NCI-H82 (cell line): Measurements from ENCODE around the gene DNAL4.
A peak's percentile ranks its signal among the peaks of the same experiment; 100 is the strongest.

Experiments used
- DNase-seq: peaks from one replicate; lab custom pipeline; 2025; lab: John Stamatoyannopoulos, UW

Gene DNAL4

DNA sequence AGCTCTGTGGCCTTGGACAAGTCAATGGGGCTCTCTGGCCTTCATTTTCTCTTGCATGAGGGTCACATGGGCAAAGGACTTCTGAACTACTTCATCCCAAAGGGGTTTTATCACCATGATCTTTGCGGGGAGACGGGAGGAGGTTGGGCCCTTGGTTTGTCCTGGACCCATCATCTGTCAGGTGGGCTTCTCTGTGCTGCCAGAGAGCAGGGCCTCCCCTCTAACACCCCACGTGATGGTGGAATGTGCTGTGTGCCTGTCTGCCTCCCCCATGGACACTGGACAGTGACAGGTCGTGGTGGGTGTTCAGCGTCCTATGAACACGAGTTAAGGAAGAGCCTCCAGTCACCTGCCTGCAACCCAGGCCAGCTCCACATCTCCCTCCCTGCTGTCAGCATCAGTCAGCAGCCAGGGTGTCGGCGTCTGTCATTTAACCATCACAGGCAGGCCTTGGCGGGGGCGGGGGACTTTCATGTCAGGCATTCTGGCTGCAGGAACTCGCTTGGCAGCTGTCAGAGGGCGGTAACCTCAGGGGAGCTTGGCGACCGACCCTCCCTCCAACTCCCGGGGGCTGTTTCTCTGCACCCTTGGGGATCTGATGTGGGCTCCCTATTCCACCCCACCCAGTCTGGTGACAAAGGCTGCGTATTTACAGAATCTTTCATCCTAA, 35.5 kb downstream of the DNAL4 start:
- DNase-seq, result peak; percentile 61

DNA sequence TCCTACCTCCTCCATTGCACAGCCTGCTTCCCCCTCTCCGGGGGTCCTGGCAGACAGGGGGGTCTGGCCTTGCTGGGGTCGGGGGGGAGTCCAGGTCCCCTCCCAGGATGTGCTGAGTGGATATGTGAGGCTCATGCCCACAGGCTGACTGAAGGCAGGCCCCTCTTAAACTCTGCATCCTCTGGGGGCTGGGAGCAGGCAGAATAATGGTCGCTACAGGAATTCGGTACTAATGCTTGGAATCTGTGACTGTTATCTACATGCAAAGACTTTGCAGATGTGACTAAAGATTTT, 36.5 kb downstream of the DNAL4 start:
- no peak for DNase-seq

DNA sequence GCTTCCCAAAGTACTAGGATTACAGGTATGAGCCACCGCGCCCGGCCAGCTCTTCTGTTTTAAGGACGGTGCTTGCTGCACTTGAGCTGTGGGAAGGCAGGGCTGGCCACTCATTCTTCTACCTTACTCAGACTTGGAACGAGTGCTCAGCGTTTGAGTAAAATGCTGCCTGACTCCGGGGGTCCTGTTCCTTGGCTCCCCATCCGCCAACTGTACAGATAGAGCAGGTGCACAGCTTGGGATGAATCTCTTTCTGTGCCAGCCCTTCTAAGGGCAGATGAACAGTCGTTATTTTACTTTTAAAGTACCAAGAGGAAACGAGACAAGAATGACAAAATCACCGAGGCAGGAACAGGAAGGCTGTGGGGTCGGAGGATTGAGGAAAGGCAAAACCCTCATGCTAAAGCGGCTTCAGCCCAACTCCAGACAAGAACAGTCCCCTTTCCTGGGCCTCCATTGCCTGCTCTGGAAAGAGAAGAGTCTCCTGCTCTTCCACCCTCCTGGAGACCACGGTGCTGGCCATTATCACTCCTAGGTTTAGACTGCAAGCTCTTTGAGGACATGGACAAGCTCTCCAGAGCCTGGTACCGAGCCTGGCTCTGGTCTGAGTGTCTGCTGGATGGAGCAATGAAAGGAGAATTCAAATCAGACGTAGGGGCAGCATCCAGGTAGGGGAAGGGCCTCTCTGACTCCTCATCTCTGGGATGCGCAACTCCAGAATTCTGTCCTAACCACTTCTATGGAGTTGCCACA, 37.1 kb downstream of the DNAL4 start:
- DNase-seq, result peak; percentile 7

DNA sequence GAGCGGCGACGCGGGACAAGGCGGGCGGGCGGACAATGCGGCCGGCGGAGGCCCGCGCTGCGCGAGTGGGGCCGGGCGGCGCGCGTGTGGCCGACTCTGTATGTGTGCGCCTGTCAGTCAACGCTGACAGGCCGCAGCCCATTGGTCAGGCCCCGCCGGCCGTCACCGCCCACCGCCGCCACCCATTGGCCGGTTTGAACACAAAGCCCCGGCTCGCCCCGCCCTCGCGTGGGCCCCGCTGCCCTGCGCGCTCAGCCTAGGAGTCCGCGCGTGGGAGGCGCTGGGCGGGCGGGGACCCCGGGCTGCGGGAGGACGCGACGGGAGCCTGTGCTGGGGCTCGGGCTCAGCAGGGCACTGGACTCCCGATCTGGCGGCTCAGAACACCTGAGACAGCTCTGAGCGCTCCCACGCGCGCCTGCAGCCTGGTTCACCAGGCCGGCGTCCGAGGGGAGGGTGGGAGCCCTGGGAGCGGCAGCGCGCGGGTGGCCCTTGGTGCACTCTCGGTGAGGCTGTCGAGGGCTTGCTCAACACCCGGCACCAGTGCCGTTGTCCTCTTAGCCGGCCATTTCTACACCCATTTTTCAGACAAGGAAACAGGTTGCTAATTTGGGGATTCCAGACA, 37.9 kb downstream of the DNAL4 start, which contains the start of gene SUN2:
TSS of gene SUN2 (minus strand) at position 88 of the 622 bp plus-strand sequence. CDS start 3,370 bp downstream, outside the sequence.
- DNase-seq, result peak; percentile 84

DNA sequence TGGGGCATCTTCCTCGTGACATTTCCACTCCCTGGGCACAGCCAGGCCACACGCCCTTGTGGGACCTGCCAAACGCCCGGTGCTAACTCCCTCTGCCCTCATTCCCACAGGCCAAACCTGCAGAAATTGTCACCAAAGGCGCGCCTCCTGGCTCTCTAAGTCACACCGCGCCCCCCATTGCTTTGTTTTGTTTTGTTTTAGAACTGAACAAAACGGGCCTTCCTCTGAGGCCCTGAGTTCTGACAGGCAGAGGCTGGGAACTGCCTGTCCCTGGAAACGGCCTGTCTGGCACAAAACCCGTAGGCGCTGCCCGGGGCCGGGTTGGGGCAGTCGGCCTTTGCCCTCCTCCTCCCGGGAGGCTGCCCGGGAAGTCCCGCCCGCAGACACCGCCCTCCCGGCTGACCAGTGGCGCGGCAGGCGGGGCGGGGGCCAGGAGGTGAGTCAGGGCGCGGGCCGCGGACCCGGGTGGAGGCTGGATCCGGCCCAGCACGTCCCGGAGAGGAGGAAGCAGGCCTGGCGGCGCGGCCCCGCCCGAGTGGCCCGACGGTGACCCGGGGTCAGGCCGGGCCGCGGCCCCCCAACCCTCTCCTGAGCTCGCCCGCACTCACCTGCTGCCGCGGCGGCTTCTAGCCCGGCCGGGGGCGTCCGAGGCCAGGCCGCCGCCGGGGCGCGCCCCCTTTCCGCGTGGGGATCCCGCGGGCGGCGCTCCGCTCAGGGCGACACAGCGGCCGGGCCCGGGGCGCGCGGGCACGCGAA, 38.6 kb downstream of the DNAL4 start:
- no peak for DNase-seq

DNA sequence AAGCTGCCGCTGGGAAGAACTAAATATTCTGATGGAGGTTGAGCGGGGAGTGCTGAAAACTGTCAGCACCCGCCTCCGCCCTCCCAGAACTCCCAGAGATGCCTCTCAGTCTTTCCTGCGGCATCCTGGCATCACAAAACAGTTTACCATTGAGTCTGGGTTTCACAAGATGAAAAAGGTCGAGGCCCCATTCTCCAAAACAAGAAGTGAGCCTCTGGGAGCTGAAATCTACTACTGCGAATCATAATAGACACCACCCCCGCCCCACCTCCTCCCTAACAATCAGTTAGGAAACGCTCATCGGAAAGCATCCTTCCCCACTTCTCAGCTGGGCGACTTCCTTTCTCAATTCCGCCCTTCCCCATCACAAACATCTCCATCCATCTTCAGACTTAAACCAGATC, 39.2 kb downstream of the DNAL4 start:
- no peak for DNase-seq

DNA sequence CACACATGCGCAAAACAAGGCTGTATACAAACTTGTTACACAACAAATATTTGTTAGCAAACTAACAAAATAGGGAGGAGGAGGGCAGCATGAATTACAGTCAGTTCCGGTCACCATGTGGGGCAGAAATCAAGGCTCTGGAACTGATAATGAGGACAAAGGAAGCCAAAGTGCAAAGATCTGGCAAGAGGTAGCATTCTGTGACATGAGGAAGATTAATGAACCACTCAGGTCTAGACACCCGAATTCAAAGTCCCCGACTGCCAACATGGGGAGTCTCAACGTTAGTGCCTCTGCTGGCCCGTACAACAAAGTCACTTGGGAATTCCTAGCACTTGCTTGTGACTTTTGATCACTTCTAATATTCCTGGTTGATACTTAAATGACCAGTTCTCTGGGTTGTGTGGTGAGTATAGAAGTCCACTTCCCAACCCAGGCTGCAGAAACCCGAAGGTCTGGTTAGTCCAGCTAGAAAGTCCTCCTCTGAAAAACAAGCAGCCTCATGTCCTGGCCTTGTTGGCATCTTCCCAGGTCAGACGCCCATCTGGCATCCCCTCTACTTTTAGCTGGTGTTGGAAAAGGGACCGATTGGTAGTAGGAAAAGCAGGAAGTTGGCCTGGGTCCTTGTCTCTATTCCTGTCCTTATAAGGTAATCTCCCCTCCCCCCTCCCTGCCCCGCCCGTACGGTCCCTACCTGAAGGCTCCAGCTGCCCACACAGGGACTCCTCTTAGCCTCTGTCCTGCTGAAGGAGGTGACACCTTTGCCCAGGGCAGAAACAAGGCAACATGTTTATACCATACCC, 39.8 kb downstream of the DNAL4 start:
- DNase-seq, result peak; percentile 29

DNA sequence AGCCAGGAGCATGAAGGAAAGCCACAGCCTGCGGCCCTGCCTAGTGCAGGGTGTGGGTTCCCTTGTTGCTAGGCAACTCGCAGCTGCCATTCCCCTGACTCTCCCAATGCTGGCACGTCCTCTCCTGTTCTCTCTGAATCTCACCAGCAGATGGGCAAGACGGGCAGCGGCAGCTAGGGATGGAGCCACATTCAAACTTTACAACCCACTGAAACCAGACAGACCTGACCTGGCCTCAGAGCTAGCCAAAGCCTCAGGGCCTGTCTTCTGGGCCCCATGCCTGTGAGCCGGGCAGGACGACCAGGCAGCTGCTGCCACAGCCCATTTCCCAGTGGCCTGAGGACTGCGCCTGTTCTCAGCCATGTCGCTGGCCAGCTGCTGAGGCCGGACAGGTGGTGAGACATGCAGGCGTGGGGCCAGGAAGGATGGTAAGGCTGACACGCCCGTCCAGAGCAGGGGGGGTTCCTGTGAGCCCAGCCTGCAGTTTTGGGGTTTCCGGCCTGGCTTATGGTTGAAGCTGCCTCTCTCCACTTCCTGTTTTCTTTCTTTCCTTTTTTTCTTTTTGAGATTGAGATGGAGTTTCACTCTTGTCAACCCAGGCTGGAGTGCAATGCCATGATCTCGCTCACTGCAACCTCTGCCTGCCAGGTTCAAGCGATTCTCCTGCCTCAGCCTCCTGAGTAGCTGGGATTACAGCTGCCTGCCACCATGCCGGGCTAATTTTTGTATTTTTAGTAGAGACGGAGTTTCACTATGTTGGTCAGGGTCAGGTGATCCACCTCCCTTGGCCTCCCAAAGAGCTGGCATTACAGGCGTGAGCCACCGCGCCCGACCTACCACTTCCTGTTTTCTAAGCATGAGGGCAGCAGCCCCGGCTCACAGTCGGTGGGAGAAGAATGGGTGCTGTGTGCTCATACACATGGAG, 42.3 kb downstream of the DNAL4 start:
- DNase-seq, result no peak

DNA sequence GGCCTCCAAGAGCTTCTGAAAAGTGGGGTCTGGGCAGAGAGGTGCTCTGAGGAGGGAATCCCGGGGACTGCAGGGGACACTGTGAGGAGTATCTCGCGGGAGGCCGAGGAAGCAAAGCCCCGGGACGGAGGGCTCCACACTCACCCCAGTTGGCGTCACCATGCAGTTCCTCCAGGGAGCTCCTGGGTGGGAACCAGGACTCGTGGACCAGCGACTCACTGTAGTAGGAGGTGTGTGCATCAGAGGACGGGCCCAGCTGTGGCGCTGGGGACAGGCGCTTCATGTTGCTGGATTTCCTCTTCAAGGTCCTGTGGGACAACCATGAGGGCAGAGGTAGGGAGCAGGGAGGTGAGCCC, 42.9 kb downstream of the DNAL4 start:
- no peak for DNase-seq

DNA sequence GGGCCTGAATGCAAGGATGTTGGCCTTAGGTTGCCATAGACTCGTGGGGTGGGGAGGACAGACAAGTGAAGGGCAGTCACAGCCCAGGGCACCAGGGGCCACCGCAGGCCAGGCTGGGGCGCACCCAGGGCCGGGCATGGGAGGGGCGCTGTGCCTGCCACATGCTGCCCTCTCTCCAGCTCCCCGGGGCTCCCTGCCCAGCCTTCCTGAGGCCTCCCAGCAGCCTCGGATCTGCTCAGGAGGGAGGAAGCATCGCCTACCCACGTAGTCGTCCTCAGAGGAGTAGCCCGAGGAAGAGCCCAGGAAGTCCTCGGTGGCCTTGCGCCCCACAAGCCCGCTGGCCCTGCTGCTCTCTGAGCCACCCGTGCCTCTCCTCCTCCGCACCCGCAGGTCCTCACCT, 43.3 kb downstream of the DNAL4 start:
- no peak for DNase-seq

DNA sequence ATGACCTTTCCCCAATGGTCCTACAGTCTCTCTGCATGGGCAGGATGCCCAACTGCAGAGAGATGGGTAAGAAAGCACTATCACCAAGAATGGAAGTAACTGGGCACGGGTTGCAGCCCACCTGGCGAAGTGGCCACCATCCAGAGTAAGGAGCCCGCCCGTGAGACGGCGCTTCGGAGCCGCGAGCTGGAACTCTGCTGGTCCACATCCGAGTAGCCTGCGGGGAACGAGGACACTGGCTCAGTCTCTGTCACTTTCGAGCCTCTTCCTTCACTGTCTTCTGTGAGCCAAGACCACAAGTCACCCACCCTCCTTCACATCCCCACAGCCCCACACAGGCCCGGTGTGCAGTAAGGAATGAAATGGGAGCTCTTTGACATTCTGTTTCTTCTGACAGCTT, 43.8 kb downstream of the DNAL4 start:
- no peak for DNase-seq

DNA sequence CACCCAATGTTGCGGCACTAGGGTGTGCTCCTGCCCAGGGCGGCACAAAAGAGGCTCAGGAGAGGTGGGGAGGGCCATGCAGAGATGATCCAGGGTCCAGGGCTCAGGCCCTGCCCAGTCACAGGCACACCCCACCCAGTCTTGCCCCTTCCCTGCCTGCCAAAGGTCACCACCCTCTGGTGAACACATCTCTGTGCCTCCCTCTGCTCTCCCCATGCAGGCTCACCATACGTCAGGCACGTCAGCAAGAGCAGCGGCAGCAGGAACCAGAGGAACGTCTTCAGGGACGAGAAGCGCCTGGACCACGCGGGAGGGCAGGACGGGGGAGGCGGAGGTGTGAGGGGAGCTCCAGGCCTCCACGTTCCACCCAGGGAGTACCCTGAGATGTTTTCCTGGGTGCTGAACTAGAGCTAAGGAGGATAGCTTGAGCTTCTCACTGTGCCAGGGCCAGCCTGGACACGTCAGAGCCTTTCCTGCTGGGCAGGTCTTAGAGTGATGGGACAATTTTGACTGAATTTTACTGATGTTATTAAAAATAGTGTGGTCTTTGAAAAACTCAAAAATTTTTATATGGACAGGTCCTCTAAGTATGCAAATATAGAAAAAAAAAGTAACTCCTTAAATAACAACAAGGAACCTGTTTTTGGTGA, 45.3 kb downstream of the DNAL4 start:
- DNase-seq, result no peak

DNA sequence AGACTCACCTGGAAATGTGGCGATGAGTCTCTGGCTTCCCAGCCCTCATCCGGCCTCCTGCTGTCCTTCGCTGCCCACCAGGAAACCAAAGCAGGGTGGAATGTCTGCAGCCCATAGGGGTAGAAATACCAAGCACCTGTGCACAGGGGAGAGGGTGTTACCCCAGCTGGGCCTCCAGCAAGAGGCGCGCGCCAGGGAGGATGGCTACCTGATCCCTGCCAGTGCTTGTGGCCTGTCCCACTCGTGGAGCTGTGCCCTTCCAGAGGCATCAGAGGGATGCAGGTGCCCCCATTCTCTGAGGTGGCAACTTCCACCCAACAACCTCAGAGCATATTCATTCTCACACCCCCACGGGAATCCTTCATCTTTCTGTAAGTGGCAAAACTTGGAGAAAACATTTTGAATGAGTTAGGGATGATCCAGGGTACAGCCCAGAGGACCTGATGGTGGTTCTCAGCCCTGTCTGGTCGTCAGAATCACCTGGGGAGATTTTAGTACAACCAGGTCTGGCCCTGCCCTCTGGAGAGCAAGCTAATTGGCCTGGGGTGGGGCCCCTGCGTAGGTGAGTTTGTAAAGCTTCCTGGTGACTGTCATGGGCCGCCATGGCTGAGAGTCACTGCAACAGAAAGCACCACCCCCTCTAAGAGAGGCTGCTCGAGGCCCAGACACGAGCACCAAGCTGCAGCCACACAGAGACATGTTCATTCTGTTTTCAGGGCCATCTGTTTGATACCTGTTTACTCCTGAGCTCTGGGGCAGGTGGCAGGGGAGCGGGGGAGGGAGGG, 48.1 kb downstream of the DNAL4 start:
- no peak for DNase-seq

DNA sequence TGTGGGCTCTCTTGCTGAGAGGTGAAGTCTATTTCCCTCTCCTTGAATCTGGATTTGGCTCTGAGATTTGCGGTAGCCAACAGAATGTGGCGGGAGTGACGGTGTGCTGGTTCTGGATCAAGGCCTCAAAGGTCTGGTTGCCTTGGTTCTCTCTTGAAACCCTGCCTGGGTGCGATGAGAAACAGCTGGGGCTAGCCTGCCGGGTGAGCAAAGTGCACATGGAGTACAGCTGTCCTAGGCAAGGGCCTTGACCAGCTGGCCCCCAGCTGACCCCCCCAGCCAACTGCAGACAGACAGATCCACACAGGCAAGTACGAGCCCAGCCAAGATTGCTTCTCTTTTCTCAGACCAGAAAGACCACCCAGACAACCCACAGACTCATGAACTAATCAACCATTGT, 49.0 kb downstream of the DNAL4 start:
- no peak for DNase-seq

DNA sequence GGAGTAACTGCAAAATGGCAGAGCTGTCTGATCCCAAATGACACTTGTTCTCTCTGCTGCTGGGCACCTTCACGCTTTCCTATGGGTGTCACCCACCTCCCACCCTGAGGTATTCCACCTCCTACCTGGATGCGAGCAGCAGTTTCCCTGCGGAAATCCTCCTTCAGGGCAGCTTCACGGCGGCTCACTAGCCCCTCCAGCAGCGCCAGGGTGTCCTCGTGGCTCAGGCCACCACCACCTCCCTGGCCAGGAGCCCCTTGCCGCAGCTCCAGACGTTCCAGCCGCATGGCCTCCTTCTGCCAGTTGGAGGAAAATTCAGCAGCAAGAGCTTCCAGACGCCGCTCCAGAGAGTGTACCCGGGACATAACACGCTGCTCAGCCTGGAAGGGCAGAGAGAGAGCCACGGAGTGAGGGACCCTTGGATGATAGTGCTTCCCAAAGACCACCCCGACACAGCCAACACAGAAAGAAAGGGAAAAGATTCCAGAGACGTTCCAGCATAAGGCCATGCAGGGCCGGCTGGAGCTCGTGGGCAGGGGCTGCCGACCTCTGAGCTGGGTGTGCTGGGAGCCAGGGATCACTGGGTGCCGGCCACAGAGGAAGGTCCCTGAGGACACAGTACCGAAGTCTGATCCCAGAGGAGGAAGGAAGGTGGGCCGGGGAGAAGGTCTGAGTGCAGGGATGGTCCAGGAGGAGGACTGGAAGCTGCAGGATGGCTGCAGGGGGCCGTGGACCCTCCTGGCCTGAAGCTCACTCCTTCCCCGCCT, 51.6 kb downstream of the DNAL4 start:
- no peak for DNase-seq

DNA sequence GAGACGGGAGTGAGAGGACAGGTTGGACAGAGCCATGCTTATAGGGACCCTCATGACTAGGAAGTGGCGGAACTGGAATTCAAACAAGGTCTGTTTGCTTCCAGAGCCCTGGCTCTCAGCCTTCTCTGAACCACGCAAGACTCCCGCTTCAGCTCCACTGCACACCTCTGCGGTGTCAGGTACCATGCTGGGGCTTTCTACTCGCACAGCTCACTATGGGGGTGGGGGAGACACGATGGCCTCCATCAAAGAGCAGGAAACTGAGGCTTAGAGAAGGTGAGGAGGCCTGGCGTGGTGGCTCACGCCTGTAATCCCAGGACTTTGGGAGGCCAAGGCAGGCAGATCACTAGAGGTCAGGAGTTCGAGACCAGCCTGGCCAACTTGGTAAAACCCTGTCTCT, 52.4 kb downstream of the DNAL4 start:
- no peak for DNase-seq

DNA sequence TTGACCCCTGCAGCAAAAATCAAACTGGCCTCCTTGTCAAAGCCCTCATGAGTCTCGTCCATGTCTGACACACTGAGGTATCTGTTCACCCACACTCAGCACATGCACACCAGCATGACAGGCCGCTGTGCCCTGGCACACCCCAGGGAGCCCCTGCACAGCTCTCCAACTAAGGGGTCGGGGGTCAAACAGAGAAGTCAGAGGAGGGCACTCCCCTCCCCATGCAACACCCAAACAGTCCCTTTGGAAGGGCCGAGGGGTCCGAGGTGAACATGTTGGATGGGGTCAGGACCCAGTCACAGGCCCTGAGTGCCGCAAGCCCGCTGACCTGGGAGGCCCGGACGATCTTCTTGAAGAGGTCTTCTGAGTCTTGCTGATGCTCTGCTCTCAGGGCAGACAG, 52.8 kb downstream of the DNAL4 start:
- DNase-seq, result no peak

DNA sequence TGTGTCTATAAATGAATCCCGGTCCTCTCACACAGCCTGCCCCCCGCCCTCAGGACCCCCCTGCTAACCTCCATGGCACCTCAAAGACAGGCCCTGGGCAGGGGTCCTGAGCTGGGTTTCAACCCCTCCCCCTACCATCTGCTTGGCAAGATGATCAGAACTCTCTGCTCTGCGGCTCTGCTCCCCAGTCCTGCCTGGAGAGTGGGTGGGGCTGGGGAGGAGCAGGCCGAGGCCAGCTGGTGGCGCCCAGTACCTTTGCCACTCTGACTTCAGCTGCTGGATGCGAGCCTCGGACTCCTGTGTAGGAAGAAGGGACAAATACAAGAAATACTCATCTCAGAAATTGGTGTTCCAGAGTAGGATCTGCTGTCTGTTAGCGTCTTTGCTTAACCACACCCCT, 53.2 kb downstream of the DNAL4 start:
- no peak for DNase-seq
